HG02763 (cell line): ENCODE measurements around the gene APOB.

Experiments used
- ATAC-seq: cut with Tn5 transposase; IDR thresholded peaks from one replicate; pipeline ENCODE4 v1.9.1; 2021; ENCODE audit warnings: mild to moderate bottlenecking, moderate library complexity; ENCODE audit not compliant: unreplicated experiment

Gene APOB

GRCh38 chr2:21050164-21050563 lies 6.3 kb upstream of the APOB start:
- no peak for ATAC-seq

GRCh38 chr2:21047141-21048009 lies 3.5 kb upstream of the APOB start:
- no peak for ATAC-seq

- no peak for ATAC-seq
Observed at GRCh38 chr2:21046506-21046905, 2.6 kb upstream of the APOB start.

- ATAC-seq: no peak
Observed at GRCh38 chr2:21044694-21045371, 960 bp upstream of the APOB start.

GRCh38 chr2:21042958-21043743 lies 722 bp downstream of the APOB start:
- peak; percentile 60 for ATAC-seq

GRCh38 chr2:21042708-21042957 lies 1.2 kb downstream of the APOB start:
- ATAC-seq: no peak

GRCh38 chr2:21041943-21042707 lies 1.7 kb downstream of the APOB start:
- no peak for ATAC-seq

- no peak for ATAC-seq
Observed at GRCh38 chr2:21041462-21041861, 2.4 kb downstream of the APOB start.

- no peak for ATAC-seq
Observed at GRCh38 chr2:21040468-21041377, 3.1 kb downstream of the APOB start.

GRCh38 chr2:21039979-21040467 lies 3.9 kb downstream of the APOB start:
- ATAC-seq: no peak

GRCh38 chr2:21039080-21039556 lies 4.8 kb downstream of the APOB start:
- no peak for ATAC-seq

GRCh38 chr2:21038403-21039073 lies 5.3 kb downstream of the APOB start:
- ATAC-seq: no peak

- ATAC-seq: no peak
Observed at GRCh38 chr2:21037671-21038108, 6.2 kb downstream of the APOB start.

GRCh38 chr2:21036708-21037670 lies 6.9 kb downstream of the APOB start:
- ATAC-seq: no peak

GRCh38 chr2:21035974-21036707 lies 7.7 kb downstream of the APOB start:
- no peak for ATAC-seq

- no peak for ATAC-seq
Observed at GRCh38 chr2:21035282-21035973, 8.4 kb downstream of the APOB start.

GRCh38 chr2:21034972-21035279 lies 8.9 kb downstream of the APOB start:
- no peak for ATAC-seq
